Aorta (tissue), 5 donors: ENCODE results near the gene HELT. TPM values are rescaled to one million over a fixed set of nuclear protein-coding genes. Genes with fewer than 3 reads are reported as not detected.
"Not testable (repeated sequence)": the region's sequence is repeated elsewhere in the genome, so short reads cannot be mapped to it uniquely, and the experiment has no call there.

Source experiments
- ATAC-seq: fragments of 200-7000 bp; cut with Tn5 transposase; one replicate; pipeline ENCODE4 v1.9.1; 2022; ENCODE audit warnings: moderate library complexity; ENCODE audit not compliant: low FRiP score
- DNase-seq, 2 donors: peaks; one replicate each; pipeline ENCODE4 v3.0.0-alpha.2; 2020
- H3K27ac ChIP-seq, 2 donors: one replicate each; pipeline ENCODE4 v1.5.1; 2013; ENCODE audit warnings: low read length in 2 of 2, mild to moderate bottlenecking in 2 of 2, moderate library complexity in 2 of 2, control low read depth in 1 of 2, inconsistent platforms in 1 of 2, low read depth in 1 of 2
- H3K27me3 ChIP-seq, 2 donors: one replicate each; pipeline ENCODE4 v1.6.1; 2013; ENCODE audit warnings: control low read depth in 1 of 2, low read length in 1 of 2, mild to moderate bottlenecking in 1 of 2, moderate library complexity in 1 of 2; ENCODE audit not compliant: insufficient read depth in 2 of 2, control insufficient read depth in 1 of 2
- H3K36me3 ChIP-seq, 2 donors: one replicate each; pipeline ENCODE4 v1.6.1; 2013; ENCODE audit warnings: control low read depth in 1 of 2, low read length in 1 of 2, mild to moderate bottlenecking in 1 of 2; ENCODE audit not compliant: insufficient read depth in 2 of 2, control insufficient read depth in 1 of 2
- H3K4me1 ChIP-seq, 2 donors: one replicate each; pipeline ENCODE4 v1.6.1; 2013; ENCODE audit warnings: low read length in 2 of 2, control low read depth in 1 of 2, mild to moderate bottlenecking in 1 of 2, moderate library complexity in 1 of 2; ENCODE audit not compliant: insufficient read depth in 2 of 2, control insufficient read depth in 1 of 2
- H3K4me3 ChIP-seq, 2 donors: one replicate each; pipeline ENCODE4 v1.5.1; 2013; ENCODE audit warnings: low read length in 2 of 2, control low read depth in 1 of 2, mild to moderate bottlenecking in 1 of 2
- H3K9me3 ChIP-seq: one replicate; pipeline ENCODE4 v1.6.1; 2013; ENCODE audit warnings: mild to moderate bottlenecking, low read length; ENCODE audit not compliant: control insufficient read depth
- WGBS, 2 donors: extraction: QIAGEN DNeasy Blood & Tissue Kit; methylation state at CpG; one replicate each; pipeline ENCODE4 v1.1.7; 2013; 5-methylcytosine and 5-hydroxymethylcytosine counted together
- intact Hi-C, 2 donors: fragments of 100-400 bp; cut with DNase I; formaldehyde crosslinking; loops; one replicate each; pipeline versions ENCODE4 v1.14.2 to v1.15.0; 2022
- polyA plus RNA-seq, 2 donors: library from polyadenylated mRNA; stranded (reverse); fragments of 200-250 nt; gene quantifications; one replicate each; pipeline ENCODE4 v1.2.3, GENCODE V29; 2013
- total RNA-seq, 2 donors: library from RNA; stranded (reverse); fragmentation: NEBNext Ultra II Directional; extraction: Animal tissue kit (Norgen Biotek cat#: 25700); gene quantifications; one replicate each; pipeline ENCODE4 v1.2.1, GENCODE V29; 2021
- donor health status: healthy with polysubstance abuse.
- donor health status: Bipolar disorder and iron deficiency.
- donor health status: DM: no; HTN: no; CAD: no.
- donor health status: DM: no; HTN: no; CAD: no.
- donor health status: DM: yes; HTN: yes; CAD: no.

Gene HELT
- total and polyA plus RNA-seq, 4 donors: not detected

DNA sequence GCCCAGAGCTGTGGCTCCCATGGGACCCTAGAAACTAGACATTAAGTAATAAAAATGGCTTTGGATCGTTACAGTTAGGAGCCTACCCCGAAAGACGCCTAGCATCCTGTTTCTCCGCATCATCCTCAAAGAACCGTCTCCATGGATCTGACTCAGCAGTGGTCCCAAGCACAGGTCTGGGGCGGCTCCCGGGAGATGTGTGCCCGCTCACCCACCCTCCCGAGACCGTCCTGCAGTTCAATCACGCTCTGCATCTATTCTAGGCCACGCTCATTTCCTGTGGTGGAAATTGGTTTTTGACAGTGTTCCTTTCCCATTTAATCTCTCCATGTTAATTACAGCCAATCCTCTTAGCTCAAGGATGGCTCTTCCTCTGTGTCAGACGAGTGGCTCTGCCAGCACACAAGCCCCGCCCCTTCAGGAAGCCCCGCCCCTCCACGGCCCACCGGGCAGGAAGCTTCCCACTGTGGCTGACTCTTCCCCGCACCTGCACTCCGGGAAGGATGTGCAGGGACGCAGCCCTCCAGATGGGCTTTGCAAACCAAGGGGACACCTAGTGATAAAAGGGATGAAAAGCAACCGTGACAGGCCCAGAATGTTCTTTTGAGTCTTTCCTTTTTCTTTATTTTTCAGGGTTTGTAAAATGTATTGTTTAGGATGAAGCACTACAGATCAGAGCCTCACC lies 34.5 kb upstream of the HELT start:
- DNase-seq (peak; percentile 76 to 88), ATAC-seq (peak; percentile 68)

DNA sequence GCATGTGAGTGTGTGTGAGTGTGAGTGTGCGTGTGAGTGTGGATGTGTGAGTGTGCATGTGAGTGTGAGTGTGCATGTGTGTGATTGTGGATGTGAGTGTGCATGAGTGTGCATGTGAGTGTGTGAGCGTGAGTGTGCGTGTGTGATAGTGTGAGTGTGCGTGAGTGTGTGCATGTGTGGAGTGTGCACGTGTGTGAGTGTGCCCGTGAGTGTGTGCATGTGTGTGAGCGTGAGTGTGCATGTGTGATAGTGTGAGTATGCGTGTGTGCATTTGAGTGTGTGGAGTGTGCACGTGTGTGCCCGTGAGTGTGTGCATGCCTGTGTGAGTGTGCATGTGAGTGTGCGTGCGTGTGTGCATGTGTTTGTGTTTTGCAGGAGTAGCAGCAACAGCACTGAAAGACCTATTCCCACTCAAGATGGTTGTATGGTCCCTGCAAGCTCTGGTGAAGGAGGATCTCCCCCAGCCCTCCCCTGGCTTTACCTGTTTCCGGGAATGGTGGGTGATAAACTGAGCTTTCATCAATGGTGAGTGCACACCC lies 30.7 kb upstream of the HELT start:
- DNase-seq: peak in 1 of 2 donors; percentile 26
- Histone ChIP-seq H3K27ac (no peak overlapping the region), H3K27me3 (no peaks in the 10 kb centered on the region), H3K4me1 (no peaks in the 10 kb centered on the region), H3K9me3 (no peaks in the 10 kb centered on the region), H3K36me3 (no peaks in the 10 kb centered on the region), H3K4me3 (no peak overlapping the region)
- ATAC-seq: no peak
- intact Hi-C loops: loop anchor here in 1 of 2 donors (5.0 kb wide), 1 partner anchor 240 kb away; no protein-coding TSS in a partner anchor
- WGBS, 2 donors: 91 to 96% methylated on average over 13 of the region's 13 CpGs

More for the DNA sequence above, 34.5 kb upstream of the HELT start:
- intact Hi-C loops: no loop called here
- Histone ChIP-seq H3K27me3 (no peaks in the 10 kb centered on the region), H3K9me3 (no peaks in the 10 kb centered on the region), H3K27ac (no peak overlapping the region), H3K36me3 (no peaks in the 10 kb centered on the region), H3K4me3 (no peak overlapping the region), H3K4me1 (no peaks in the 10 kb centered on the region)
- 35 to 36% methylated on average over 21 of the region's 21 CpGs for WGBS, 2 donors

DNA sequence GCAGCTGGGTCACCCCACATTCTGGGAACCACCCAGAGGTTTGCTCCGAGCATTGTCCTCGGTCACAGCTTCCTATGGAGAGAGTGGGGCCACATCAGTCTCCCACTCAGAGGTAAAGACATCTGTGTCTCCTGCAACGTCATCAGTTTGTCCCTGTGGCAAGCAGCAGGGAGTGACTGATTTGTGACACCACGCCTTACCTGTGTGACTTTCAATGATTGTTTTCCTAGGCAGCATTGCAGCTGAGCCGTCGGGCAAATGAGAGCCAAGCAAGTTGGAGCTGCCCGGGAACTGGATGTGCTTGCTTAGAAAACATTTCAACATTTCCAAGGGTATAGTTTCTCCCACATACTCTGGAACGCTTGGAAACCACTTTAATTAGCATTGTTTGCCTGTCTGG lies 29.7 kb upstream of the HELT start:
- ATAC-seq (no peak), DNase-seq (no peak)
- no peak overlapping the region for H3K4me3 ChIP-seq
- WGBS, 2 donors: 37 to 40% methylated on average over 8 of the region's 8 CpGs
- no peak overlapping the region for H3K27ac ChIP-seq
- intact Hi-C loops: loop anchor here in 1 of 2 donors (5.0 kb wide), 1 partner anchor 241 kb away; no protein-coding TSS in a partner anchor
- H3K4me1 ChIP-seq: no peaks in the 10 kb centered on the region
- no peaks in the 10 kb centered on the region for H3K27me3 ChIP-seq
- no peaks in the 10 kb centered on the region for H3K36me3 ChIP-seq
- H3K9me3 ChIP-seq: no peaks in the 10 kb centered on the region

DNA sequence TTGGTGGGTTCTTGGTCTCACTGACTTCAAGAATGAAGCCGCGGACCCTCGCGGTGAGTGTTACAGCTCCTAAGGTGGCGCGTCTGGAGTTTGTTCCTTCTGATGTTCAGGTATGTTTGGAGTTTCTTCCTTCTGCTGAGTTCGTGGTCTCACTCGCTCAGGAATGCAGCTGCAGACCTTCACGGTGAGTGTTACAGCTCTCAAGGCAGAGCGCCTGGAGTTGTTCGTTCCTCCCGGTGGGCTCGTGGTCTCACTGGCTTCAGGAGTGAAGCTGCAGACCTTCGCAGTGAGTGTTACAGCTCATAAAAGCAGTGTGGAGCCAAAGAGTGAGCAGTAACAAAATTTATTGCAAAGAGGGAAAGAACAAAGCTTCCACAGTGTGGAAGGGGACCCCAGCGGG lies 29.0 kb upstream of the HELT start:
- 76 to 77% methylated on average over 15 of the region's 15 CpGs for WGBS, 2 donors
- not testable (repeated sequence) for H3K4me1 ChIP-seq, H3K4me3 ChIP-seq, H3K9me3 ChIP-seq, DNase-seq, H3K27ac ChIP-seq, ATAC-seq, H3K27me3 ChIP-seq, H3K36me3 ChIP-seq
- intact Hi-C loops: loop anchor here in 1 of 2 donors (5.0 kb wide), 1 partner anchor 242 kb away; no protein-coding TSS in a partner anchor

DNA sequence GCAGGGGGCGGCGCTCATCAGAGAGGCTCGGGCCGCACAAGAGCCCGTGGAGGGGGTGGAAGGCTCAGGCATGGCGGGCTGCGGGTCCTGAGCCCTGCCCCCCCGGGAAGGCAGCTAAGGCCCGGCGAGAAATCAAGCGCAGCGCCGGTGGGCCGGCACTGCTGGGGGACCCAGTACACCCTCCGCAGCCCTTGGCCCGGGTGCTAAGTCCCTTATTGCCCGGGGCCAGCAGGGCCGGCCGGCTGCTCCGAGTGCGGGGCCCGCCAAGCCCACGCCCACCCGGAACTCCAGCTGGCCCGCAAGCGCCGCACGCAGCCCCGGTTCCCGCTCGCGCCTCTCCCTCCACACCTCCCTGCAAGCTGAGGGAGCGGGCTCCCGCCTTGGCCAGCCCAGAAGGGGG lies 28.2 kb upstream of the HELT start:
- 96 to 100% methylated on average over 7 to 32 of the region's 34 CpGs for WGBS, 2 donors
- DNase-seq, H3K4me3 ChIP-seq, H3K27ac ChIP-seq, intact Hi-C loops, H3K4me1 ChIP-seq, H3K9me3 ChIP-seq, H3K36me3 ChIP-seq, H3K27me3 ChIP-seq, ATAC-seq: not testable (repeated sequence)

DNA sequence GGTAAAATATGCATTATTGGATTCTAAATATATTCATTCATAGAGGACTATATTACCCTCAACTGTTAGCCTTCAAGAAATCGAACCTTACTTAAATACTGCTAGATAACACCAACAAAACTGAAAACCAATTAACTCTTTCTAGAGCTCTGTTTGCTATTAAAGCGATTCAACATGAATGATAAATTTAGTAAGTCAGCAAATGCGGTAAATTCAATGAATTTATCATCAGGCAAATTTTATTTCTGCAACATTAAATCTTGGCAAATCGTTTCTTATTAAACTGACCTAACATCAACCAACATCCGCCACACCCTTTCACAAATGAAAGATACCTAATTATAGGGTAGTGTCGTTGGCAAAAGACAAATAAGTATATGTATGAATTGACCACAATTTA lies 26.4 kb upstream of the HELT start:
- no peak for ATAC-seq

DNA sequence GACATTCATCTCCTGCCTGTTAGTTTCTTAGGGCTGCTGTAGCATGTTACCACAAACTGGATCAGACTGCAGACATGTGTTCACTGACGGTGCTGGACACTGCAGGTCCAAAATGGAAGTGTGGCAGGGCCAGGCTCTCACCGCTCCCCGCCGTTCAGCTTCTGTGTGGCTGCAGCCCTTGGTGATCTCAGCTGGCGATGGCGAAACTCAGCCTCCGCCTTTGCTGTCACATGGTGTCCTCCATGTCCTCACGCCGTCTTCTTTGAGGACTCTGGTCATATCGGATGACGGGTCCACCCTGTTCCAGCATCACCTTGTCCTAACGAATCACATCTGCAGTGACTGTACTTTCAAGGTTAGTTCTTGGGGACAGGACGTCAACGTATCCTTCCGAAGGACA lies 25.9 kb upstream of the HELT start:
- no peaks in the 10 kb centered on the region for H3K27me3 ChIP-seq
- DNase-seq (no peak), ATAC-seq (no peak)
- H3K9me3 ChIP-seq: no peaks in the 10 kb centered on the region
- H3K27ac ChIP-seq: no peak overlapping the region
- 88 to 90% methylated on average over 15 of the region's 15 CpGs for WGBS, 2 donors
- no peaks in the 10 kb centered on the region for H3K36me3 ChIP-seq
- intact Hi-C loops: no loop called here
- H3K4me1 ChIP-seq: no peaks in the 10 kb centered on the region
- H3K4me3 ChIP-seq: no peak overlapping the region

More for the DNA sequence above, 26.4 kb upstream of the HELT start:
- H3K9me3 ChIP-seq: no peaks in the 10 kb centered on the region
- WGBS, 2 donors: 82 to 84% methylated on average over 6 of the region's 6 CpGs
- DNase-seq: no peak
- no peak overlapping the region for H3K4me3 ChIP-seq
- intact Hi-C loops: no loop called here
- H3K36me3 ChIP-seq: no peaks in the 10 kb centered on the region
- H3K4me1 ChIP-seq: no peaks in the 10 kb centered on the region
- H3K27ac ChIP-seq: no peak overlapping the region
- no peaks in the 10 kb centered on the region for H3K27me3 ChIP-seq

DNA sequence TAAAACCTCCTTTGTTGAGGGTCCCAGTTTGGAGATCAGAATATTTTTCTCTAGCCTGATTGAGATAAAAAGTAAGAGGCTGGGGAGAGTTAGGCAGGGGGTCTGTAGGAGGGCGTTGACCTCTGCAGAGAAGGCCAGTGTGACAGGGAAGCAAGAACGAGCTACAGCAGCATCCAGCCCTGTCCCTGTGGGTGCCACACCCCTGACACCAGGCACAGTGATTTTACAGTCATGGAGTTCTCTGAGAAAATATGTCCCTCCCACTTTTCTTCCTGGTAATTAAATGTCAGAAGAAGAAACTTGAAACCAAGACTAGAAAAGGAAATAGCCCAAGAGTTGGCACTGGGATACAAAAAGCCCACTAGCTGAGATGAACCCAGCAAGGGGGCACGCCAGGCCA lies 25.0 kb upstream of the HELT start:
- 71 to 79% methylated on average over 3 of the region's 3 CpGs for WGBS, 2 donors
- no peak for DNase-seq
- Histone ChIP-seq H3K4me3 (no peak overlapping the region), H3K36me3 (no peaks in the 10 kb centered on the region), H3K27ac (no peak overlapping the region), H3K27me3 (no peaks in the 10 kb centered on the region), H3K4me1 (no peaks in the 10 kb centered on the region), H3K9me3 (no peaks in the 10 kb centered on the region)
- ATAC-seq: no peak
- intact Hi-C loops: no loop called here

DNA sequence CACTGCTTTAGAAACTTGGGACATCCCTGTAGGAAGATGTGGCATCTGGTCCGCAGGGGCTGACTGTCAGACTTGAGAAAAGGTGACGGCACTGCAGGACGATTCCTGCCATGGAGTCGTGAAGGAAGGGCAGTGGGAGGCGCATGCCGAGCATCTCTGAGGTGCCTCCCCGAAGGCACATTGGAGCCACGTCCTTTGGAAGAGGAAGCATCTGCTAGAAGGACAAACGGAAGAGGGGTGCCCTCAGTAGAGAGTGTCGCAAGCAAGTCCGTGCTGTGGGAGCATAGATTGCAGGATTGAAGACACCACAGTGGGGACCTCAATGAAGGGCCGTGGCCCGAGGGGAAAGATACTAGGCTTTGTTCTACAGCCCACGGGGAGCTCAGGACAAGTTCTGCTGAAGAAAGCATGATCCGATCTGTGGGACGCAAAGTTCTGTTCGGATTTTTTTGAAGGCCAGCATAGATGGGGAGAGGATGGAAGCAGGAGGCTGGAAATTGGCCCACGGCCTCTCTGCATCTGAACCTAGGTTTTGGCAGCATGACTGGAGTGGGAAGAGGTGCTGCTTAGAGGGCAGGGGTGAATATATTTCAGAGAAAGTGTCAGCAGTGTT lies 24.2 kb upstream of the HELT start:
- H3K4me1 ChIP-seq: no peaks in the 10 kb centered on the region
- no peaks in the 10 kb centered on the region for H3K9me3 ChIP-seq
- H3K36me3 ChIP-seq: no peaks in the 10 kb centered on the region
- intact Hi-C loops: no loop called here
- ATAC-seq (no peak), DNase-seq (no peak)
- H3K4me3 ChIP-seq: no peak overlapping the region
- 84% methylated on average over 18 of the region's 18 CpGs for WGBS, 2 donors
- no peak overlapping the region for H3K27ac ChIP-seq
- H3K27me3 ChIP-seq: no peaks in the 10 kb centered on the region
